Nephron (organoid): ENCODE measurements around the gene SLC17A4.

Experiments used
- H3K27ac Mint-ChIP-seq, 3 experiments: 2 replicates each; pipeline ENCODE4 v1.8.0; 2020; ENCODE audit warnings: mixed read lengths in 3 of 3, mild to moderate bottlenecking in 2 of 3, moderate library complexity in 1 of 3
- H3K27me3 Mint-ChIP-seq: 2 replicates; pipeline ENCODE4 v1.8.0; 2021; ENCODE audit warnings: low read depth, mild to moderate bottlenecking, moderate library complexity, mixed read lengths
- H3K36me3 Mint-ChIP-seq: 2 replicates; pipeline ENCODE4 v1.8.0; 2020; ENCODE audit warnings: low read depth, mixed read lengths
- H3K4me1 Mint-ChIP-seq: 2 replicates; pipeline ENCODE4 v1.8.0; 2020; ENCODE audit warnings: mixed read lengths
- H3K4me3 Mint-ChIP-seq, 3 experiments: 2 replicates each; pipeline ENCODE4 v1.8.0; 2020; ENCODE audit warnings: mild to moderate bottlenecking in 3 of 3, mixed read lengths in 3 of 3, moderate library complexity in 2 of 3
- H3K9me3 Mint-ChIP-seq: 2 replicates; pipeline ENCODE4 v1.8.0; 2020; ENCODE audit warnings: mixed read lengths
- CTCF ChIP-seq, 3 experiments: fragments of 200-600 bp; sonication (generic); IDR thresholded peaks; one replicate each; pipeline ENCODE4 v1.5.0; 2021; ENCODE audit warnings: antibody characterized with exemption in 3 of 3; ENCODE audit not compliant: unreplicated experiment in 3 of 3

The SLC17A4 gene

GRCh38 chr6:25755483-25755882 is 941 bp downstream of the SLC17A4 start:
- H3K4me3 Mint-ChIP-seq = no peak overlapping the region
- peaks cover 5% of the 10 kb centered on the region for H3K4me1 Mint-ChIP-seq
- H3K27ac Mint-ChIP-seq = peak overlapping the region; percentile 27 to 93 (median 27)
- H3K27me3 Mint-ChIP-seq = peaks cover 4% of the 10 kb centered on the region
- H3K9me3 Mint-ChIP-seq = no peaks in the 10 kb centered on the region
- H3K36me3 Mint-ChIP-seq = no peaks in the 10 kb centered on the region
- no peak for TF ChIP-seq CTCF (IDR thresholded peaks at IDR 0.05; ENCODE audit: unreplicated experiment in 3 of 3)

DNA sequence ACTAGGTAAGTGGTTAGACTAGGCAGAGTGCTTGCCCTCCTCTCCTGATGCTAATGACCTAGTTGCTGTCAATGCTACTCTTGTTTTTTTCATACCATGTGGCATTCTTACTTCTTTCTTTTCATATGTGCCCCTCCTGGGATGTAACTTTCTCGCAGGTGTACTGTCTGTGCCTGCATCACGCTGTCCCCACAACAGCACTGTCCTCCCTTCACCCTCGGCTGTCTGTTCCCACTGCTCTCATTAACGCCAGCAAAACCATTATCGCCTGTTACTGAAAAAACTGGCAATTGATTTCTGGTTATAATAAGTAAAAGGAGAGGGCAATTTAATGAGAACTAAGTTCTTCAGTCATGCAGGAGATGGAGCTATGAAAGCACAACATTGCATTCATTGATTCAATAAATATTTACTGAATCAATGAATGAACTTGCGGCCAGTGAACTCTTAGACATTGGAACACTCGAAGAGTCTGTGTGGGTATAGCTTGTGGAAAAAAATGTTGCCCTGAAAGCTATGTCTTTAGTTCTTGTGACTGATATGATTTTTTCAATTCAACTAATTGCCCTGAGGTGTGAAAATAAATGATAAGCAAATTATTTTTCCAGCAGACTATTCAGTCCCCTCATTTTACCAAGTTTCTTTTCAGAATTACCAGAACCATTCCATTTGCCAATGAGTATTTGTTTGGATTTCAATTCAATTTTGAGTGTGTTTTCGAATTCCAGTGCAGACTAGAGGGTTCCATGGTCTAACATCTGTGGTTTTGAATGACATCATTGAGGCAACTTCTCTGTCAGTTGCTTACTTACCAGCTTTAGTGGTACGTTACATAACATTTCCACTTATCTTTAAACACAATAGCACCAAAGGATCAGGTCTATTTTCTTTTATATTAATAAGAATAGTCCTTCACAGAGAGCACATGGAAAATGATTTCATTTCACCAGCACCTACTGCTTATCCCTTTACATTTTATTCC is 2.1 kb downstream of the SLC17A4 start:
- peaks cover 5% of the 10 kb centered on the region for H3K4me1 Mint-ChIP-seq
- no peaks in the 10 kb centered on the region for H3K9me3 Mint-ChIP-seq
- H3K4me3 Mint-ChIP-seq = no peak overlapping the region
- no peak for TF ChIP-seq CTCF (IDR thresholded peaks at IDR 0.05; ENCODE audit: unreplicated experiment in 3 of 3)
- peaks cover 4% of the 10 kb centered on the region for H3K27me3 Mint-ChIP-seq
- peak overlapping the region in 2 of 3 experiments; percentile 27 to 93 for H3K27ac Mint-ChIP-seq
- H3K36me3 Mint-ChIP-seq = no peaks in the 10 kb centered on the region

GRCh38 chr6:25757936-25758642 is 3.5 kb downstream of the SLC17A4 start:
- peaks cover 5% of the 10 kb centered on the region for H3K4me1 Mint-ChIP-seq
- peaks cover 4% of the 10 kb centered on the region for H3K27me3 Mint-ChIP-seq
- TF ChIP-seq CTCF (IDR thresholded peaks at IDR 0.05; ENCODE audit: unreplicated experiment in 3 of 3) = no peak
- no peak overlapping the region for H3K4me3 Mint-ChIP-seq
- no peak overlapping the region for H3K27ac Mint-ChIP-seq
- no peaks in the 10 kb centered on the region for H3K36me3 Mint-ChIP-seq
- H3K9me3 Mint-ChIP-seq = no peaks in the 10 kb centered on the region

- TF ChIP-seq CTCF (IDR thresholded peaks at IDR 0.05; ENCODE audit: unreplicated experiment in 3 of 3) = no peak
- Mint-ChIP-seq H3K4me3 (no peak overlapping the region), H3K9me3 (no peaks in the 10 kb centered on the region), H3K27me3 (no peaks in the 10 kb centered on the region), H3K36me3 (no peaks in the 10 kb centered on the region), H3K27ac (no peak overlapping the region), H3K4me1 (no peaks in the 10 kb centered on the region)
These were observed 10.1 kb downstream of the SLC17A4 start for GRCh38 chr6:25764611-25765010.

DNA sequence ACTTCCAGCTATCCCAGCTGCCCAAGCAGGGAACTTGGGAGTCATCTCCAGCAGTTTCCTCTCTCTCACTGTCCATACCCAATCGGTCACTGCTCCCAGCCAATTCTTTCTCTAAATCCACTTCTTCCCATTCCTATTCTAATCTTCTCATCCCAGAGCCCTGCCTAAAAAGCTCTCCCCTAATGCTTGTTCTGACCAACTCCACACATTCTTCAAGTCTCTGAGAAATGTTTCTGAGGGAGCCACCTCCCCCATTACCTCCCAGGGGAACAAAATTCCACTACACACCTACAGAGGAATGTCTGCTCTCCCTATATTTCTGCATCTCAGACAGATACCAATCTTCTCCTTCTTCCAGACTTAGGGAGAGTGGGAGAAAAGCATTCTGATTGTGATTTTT is 14.0 kb downstream of the SLC17A4 start:
- H3K36me3 Mint-ChIP-seq = no peaks in the 10 kb centered on the region
- TF ChIP-seq CTCF (IDR thresholded peaks at IDR 0.05; ENCODE audit: unreplicated experiment in 3 of 3) = no peak

More for the DNA sequence above, 14.0 kb downstream of the SLC17A4 start:
- Mint-ChIP-seq H3K27me3 (no peaks in the 10 kb centered on the region), H3K4me1 (no peaks in the 10 kb centered on the region), H3K27ac (no peak overlapping the region), H3K9me3 (no peaks in the 10 kb centered on the region), H3K4me3 (no peak overlapping the region)
